Measurements from ENCODE around the gene APP. TPM values are rescaled to one million over a fixed set of nuclear protein-coding genes. Genes with fewer than 3 reads are reported as not detected.

APP gene
- total and polyA plus RNA-seq, 12 donors, result 106 to 434 (median 389) TPM

GRCh38 chr21:25944082-25944481 is 226.5 kb downstream of the APP start:
- H3K4me1 ChIP-seq, result peaks cover 0 to 44% (median 20%) of the 10 kb centered on the region in 9 donors
- no peaks in the 10 kb centered on the region for H3K27me3 ChIP-seq
- ATAC-seq (no peak), DNase-seq (no peak)
- peak overlapping the region in 5 of 10 donors; percentile 13 to 60 (median 26) for H3K27ac ChIP-seq
- TF ChIP-seq CTCF (IDR thresholded peaks at IDR 0.05), result no peak
- peaks cover 0 to 24% (median 4%) of the 10 kb centered on the region in 9 donors for H3K36me3 ChIP-seq
- H3K9me3 ChIP-seq, result peaks cover 0 to 11% (median 0%) of the 10 kb centered on the region in 11 donors
- 75 to 81% methylated on average over 7 of the region's 7 CpGs for WGBS, 2 donors
- H3K4me3 ChIP-seq, result no peak overlapping the region
- intact Hi-C loops (cut with DNase I), result no loop called here

GRCh38 chr21:25942135-25942534 is 228.4 kb downstream of the APP start:
- DNase-seq (no peak), ATAC-seq (peak in 3 of 8 donors; percentile 23 to 41 (median 26))
- Histone ChIP-seq H3K4me1 (peaks cover 3 to 58% (median 35%) of the 10 kb centered on the region in 9 donors), H3K36me3 (peaks cover 0 to 21% (median 4%) of the 10 kb centered on the region in 9 donors), H3K4me3 (no peak overlapping the region), H3K9me3 (peaks cover 0 to 11% (median 0%) of the 10 kb centered on the region in 11 donors), H3K27ac (peak overlapping the region in 1 of 10 donors; percentile 6), H3K27me3 (no peaks in the 10 kb centered on the region)
- intact Hi-C loops (cut with DNase I), result no loop called here
- WGBS, 2 donors, result 74 to 78% methylated on average over 9 of the region's 9 CpGs
- no peak for TF ChIP-seq CTCF (IDR thresholded peaks at IDR 0.05)

- Histone ChIP-seq H3K4me1 (peaks cover 3 to 86% (median 55%) of the 10 kb centered on the region in 9 donors), H3K36me3 (no peaks in the 10 kb centered on the region), H3K4me3 (no peak overlapping the region), H3K27me3 (no peaks in the 10 kb centered on the region), H3K27ac (peak overlapping the region in 6 of 10 donors; percentile 7 to 86 (median 31)), H3K9me3 (no peaks in the 10 kb centered on the region)
- DNase-seq (no peak), ATAC-seq (no peak)
- intact Hi-C loops (cut with DNase I), result loop anchor here in 1 of 10 donors (5.0 kb wide), 1 partner anchor 42 kb away; no protein-coding TSS in a partner anchor
- 27 to 40% methylated on average over 1 of the region's 1 CpG for WGBS, 2 donors
- no peak for TF ChIP-seq CTCF (IDR thresholded peaks at IDR 0.05)
These were observed 231.2 kb downstream of the APP start for GRCh38 chr21:25939396-25939761.

- H3K27me3 ChIP-seq, result no peaks in the 10 kb centered on the region
- no peaks in the 10 kb centered on the region for H3K36me3 ChIP-seq
- no peaks in the 10 kb centered on the region for H3K9me3 ChIP-seq
- TF ChIP-seq CTCF (IDR thresholded peaks at IDR 0.05), result no peak
- peaks cover 3 to 86% (median 52%) of the 10 kb centered on the region in 9 donors for H3K4me1 ChIP-seq
- intact Hi-C loops (cut with DNase I), result loop anchor here in 1 of 10 donors (5.0 kb wide), 1 partner anchor 42 kb away; no protein-coding TSS in a partner anchor
- ATAC-seq (no peak), DNase-seq (peak in 1 of 2 donors; percentile 36)
- H3K27ac ChIP-seq, result peak overlapping the region in 6 of 10 donors; percentile 7 to 86 (median 31)
- H3K4me3 ChIP-seq, result no peak overlapping the region
- WGBS, 2 donors, result 80 to 81% methylated on average over 10 of the region's 10 CpGs
These were observed 231.7 kb downstream of the APP start for GRCh38 chr21:25938658-25939395.
